A673 (cell line): ENCODE measurements around the gene F13A1.

ENCODE experiments used
- EZH2 ChIP-seq: fragments of 200-600 bp; sonication (generic); IDR thresholded peaks from 2 replicates; pipeline ENCODE4 v1.6.1; 2017; ENCODE audit warnings: borderline replicate concordance, low read depth, mild to moderate bottlenecking, mixed read lengths, antibody characterized with exemption, low read length; ENCODE audit not compliant: poor library complexity, severe bottlenecking
- TF ChIP-seq, protein P1 (sequence below): fragments of 300-800, 200-600 bp; sonication (generic); conservative IDR thresholded peaks from 2 replicates; pipeline ENCODE4 v1.5.1; 2017; ENCODE audit warnings: low read depth, mild to moderate bottlenecking, antibody characterized with exemption, low read length, moderate library complexity, mixed read lengths

DNA sequence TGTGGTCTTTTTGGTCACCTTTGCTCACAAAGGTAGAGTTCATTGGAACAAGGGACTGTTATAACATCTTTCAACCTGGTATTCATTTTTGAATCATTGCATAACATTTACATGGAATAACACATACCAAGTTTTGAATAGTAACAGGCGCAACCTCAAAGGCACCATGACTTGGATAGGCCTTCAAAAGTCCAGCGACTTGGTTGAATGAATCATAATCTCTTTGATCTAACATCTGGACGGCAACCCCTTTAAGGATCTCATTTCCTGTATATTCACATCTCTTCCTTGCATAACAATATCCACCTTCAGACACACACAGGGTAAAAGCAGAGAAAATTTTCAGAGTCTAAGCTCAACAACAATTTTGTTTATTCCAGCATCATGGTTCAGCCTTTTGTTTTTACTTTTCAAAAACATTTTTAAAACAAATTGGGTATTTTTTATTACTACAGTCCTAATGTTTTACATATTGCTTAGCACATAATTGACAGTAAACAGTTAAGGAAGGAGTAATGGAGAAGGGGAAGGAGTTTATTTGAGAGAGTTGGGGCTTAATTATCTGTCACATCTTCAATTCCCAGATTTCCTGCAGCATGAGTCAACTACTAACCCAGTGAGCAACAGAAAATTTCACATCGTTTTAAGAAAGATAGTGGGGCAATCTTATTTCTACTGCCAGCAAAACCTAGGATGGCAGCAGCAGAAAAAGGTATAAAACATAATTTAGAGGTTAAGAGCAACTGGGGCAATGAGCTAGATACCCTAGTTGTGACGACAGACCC is 41.8 kb upstream of the F13A1 start:
- TF ChIP-seq, protein P1, sequence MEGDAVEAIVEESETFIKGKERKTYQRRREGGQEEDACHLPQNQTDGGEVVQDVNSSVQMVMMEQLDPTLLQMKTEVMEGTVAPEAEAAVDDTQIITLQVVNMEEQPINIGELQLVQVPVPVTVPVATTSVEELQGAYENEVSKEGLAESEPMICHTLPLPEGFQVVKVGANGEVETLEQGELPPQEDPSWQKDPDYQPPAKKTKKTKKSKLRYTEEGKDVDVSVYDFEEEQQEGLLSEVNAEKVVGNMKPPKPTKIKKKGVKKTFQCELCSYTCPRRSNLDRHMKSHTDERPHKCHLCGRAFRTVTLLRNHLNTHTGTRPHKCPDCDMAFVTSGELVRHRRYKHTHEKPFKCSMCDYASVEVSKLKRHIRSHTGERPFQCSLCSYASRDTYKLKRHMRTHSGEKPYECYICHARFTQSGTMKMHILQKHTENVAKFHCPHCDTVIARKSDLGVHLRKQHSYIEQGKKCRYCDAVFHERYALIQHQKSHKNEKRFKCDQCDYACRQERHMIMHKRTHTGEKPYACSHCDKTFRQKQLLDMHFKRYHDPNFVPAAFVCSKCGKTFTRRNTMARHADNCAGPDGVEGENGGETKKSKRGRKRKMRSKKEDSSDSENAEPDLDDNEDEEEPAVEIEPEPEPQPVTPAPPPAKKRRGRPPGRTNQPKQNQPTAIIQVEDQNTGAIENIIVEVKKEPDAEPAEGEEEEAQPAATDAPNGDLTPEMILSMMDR, result no peak
- TF ChIP-seq EZH2, result no peak
